HG03457 (cell line): Measurements from ENCODE around the gene ACKR1.
A peak's percentile ranks its signal among the peaks of the same experiment; 100 is the strongest.

Experiments
- ATAC-seq: cut with Tn5 transposase; IDR thresholded peaks from one replicate; pipeline ENCODE4 v1.9.1; 2021; ENCODE audit warnings: moderate number of reproducible peaks; ENCODE audit not compliant: unreplicated experiment

The ACKR1 gene

GRCh38 chr1:159187033-159187432, 17.6 kb upstream of the ACKR1 start:
- no peak for ATAC-seq

GRCh38 chr1:159187647-159188374, 16.9 kb upstream of the ACKR1 start:
- no peak for ATAC-seq

GRCh38 chr1:159188375-159188788, 16.3 kb upstream of the ACKR1 start:
- ATAC-seq = peak; percentile 90

- no peak for ATAC-seq
Observed at GRCh38 chr1:159190441-159190840, 14.2 kb upstream of the ACKR1 start.

- ATAC-seq = no peak
Observed at GRCh38 chr1:159196543-159196942, 8.1 kb upstream of the ACKR1 start.

GRCh38 chr1:159197561-159198557, 6.8 kb upstream of the ACKR1 start:
- ATAC-seq = peak; percentile 81

- ATAC-seq = no peak
Observed at GRCh38 chr1:159199901-159200300, 4.8 kb upstream of the ACKR1 start.

- no peak for ATAC-seq
Observed at GRCh38 chr1:159200769-159201168, 3.9 kb upstream of the ACKR1 start.

- no peak for ATAC-seq
Observed at GRCh38 chr1:159201642-159202041, 3.0 kb upstream of the ACKR1 start.

GRCh38 chr1:159203610-159204009, 1.1 kb upstream of the ACKR1 start:
- ATAC-seq = no peak

- no peak for ATAC-seq
Observed at GRCh38 chr1:159205225-159205624, 550 bp downstream of the ACKR1 start.

- ATAC-seq = no peak
Observed at GRCh38 chr1:159206110-159206509, 1.4 kb downstream of the ACKR1 start.

- no peak for ATAC-seq
Observed at GRCh38 chr1:159207080-159207479, 2.4 kb downstream of the ACKR1 start.

GRCh38 chr1:159207774-159208173, 3.1 kb downstream of the ACKR1 start:
- no peak for ATAC-seq

GRCh38 chr1:159208175-159208825, 3.6 kb downstream of the ACKR1 start:
- no peak for ATAC-seq

- ATAC-seq = no peak
Observed at GRCh38 chr1:159209061-159209460, 4.4 kb downstream of the ACKR1 start.

GRCh38 chr1:159211331-159212136, 6.9 kb downstream of the ACKR1 start:
- no peak for ATAC-seq

- no peak for ATAC-seq
Observed at GRCh38 chr1:159212596-159212995, 7.9 kb downstream of the ACKR1 start.

GRCh38 chr1:159214149-159214760, 9.6 kb downstream of the ACKR1 start:
- ATAC-seq = no peak
